ENCODE measurements around the gene NAV2.

- TF ChIP-seq POLR2AphosphoS5 (IDR thresholded peaks at IDR 0.05; ENCODE audit: borderline replicate concordance, low read depth, low read length) (no peak), EZH2 (IDR thresholded peaks at IDR 0.05) (peak; percentile 99)
Observed at GRCh38 chr11:20162824-20163782, 450.5 kb downstream of the NAV2 start.

All from SK-N-MC (cell line).